NT2/D1 (cell line): ENCODE data around the gene RHEB.

Source experiments
- SUZ12 ChIP-seq: IDR thresholded peaks from 2 replicates; pipeline ENCODE4 v1.6.1; 2011; ENCODE audit not compliant: insufficient read length, insufficient read depth; ENCODE audit errors: extremely low read depth
- YY1 ChIP-seq: IDR thresholded peaks from 2 replicates; pipeline ENCODE4 v1.6.1; 2011; ENCODE audit not compliant: insufficient read length, insufficient read depth
- ZNF274 ChIP-seq: IDR thresholded peaks from 2 replicates; pipeline ENCODE4 v1.6.1; 2011; ENCODE audit warnings: mild to moderate bottlenecking, low read depth, low read length

GRCh38 chr7:151519765-151520418 is at the start of gene RHEB:
- no peak for TF ChIP-seq ZNF274
- TF ChIP-seq YY1: no peak
- no peak for TF ChIP-seq SUZ12
